GM21786 (cell line): Measurements from ENCODE around the gene TRMT5.

Experiments used
- ATAC-seq: cut with Tn5 transposase; IDR thresholded peaks from one replicate; pipeline ENCODE4 v1.9.1; 2021; ENCODE audit not compliant: unreplicated experiment

TRMT5 gene

GRCh38 chr14:60965402-60965801 is 15.5 kb downstream of the TRMT5 start:
- ATAC-seq = no peak

DNA sequence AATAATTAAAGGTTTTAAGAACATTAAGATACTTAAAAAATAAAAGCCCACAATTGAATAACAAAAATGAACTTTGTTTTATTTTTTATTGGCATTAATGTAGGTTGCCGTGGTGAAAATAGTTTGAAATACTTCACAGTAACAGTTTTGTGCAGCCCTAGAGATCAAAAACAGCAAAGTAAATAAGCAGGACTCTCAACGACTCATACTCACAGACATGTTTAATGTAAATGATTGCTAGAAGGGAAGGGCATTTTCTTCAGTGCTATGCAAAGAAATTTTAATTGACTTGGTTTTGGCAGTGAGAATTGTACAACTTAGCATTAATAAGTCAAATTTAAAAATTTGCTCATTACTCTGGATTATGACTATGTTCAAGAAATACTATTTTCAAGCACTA is 16.0 kb downstream of the TRMT5 start:
- ATAC-seq = no peak

DNA sequence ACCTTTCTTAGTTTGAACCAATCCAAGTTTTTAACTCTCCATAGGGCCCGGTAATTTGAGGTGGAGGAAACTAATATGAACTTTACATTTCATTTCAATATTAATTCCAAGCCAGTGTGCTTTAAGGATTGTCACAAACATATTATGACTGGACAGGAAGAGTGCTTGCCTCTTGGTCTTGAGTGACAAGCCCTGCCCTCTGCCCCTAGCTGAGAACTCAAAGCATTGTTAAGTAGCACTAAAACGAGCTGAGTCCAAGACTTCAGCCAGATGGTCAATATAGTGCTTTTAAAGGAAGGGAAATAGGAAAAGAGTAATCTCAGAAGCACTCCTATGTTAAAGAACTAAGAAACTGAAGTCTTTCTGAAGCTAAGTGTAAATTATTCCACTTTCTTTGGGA is 17.1 kb downstream of the TRMT5 start:
- no peak for ATAC-seq

DNA sequence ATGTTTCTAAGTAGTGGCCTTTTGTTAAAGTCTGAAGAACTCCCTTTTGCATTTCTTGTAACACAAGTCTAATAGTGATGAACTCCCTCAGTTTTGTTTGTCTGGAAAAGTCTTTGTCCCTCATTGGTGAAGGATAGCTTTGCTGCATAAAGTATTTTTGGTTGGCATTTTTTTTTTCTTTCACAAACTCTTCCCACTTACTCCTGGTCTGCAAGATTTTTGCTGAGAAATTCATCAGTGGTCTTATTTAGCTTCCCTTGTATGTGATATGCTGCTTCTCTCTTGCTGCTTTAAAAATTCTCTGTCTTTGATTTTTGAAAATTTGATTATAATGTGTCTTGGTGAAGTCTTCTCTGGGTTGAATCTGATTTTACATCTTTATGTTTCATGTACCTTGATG is 22.7 kb downstream of the TRMT5 start:
- ATAC-seq = no peak

- ATAC-seq = no peak
These were observed 24.2 kb downstream of the TRMT5 start for GRCh38 chr14:60956632-60957031.

GRCh38 chr14:60956202-60956601 is 24.7 kb downstream of the TRMT5 start:
- no peak for ATAC-seq

DNA sequence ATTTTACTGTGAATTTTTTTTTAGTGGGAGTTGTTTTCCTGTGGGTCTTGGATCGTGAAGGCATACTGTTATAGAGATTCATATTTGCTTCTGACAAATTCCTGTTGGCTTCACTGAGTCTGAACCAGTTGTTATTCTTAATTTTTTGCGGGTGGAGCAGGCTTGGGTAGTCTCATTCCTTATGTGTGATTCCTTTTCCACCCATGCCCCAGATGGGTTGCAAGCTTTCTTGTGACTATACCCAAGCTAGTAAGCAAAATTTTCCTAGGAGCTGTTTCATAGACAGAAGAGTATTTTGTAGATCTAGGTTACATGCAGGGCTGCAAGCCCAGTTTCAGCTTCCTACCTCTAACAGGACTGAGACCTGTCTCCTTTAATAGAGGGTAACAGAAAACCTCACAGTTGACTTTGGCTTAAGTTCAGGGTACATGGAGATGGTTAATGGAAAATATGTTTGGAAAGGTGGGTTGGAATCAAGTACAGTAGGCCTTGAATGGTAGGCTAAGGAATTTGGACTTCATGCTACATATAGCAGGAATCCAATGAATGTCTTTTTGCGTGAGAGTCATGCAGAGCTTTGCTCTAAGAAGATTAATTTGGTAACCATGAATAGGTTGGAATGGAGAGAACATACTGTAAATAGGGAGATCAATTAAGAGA is 29.0 kb downstream of the TRMT5 start:
- no peak for ATAC-seq

- ATAC-seq = no peak
These were observed 34.1 kb downstream of the TRMT5 start for GRCh38 chr14:60946773-60947172.

DNA sequence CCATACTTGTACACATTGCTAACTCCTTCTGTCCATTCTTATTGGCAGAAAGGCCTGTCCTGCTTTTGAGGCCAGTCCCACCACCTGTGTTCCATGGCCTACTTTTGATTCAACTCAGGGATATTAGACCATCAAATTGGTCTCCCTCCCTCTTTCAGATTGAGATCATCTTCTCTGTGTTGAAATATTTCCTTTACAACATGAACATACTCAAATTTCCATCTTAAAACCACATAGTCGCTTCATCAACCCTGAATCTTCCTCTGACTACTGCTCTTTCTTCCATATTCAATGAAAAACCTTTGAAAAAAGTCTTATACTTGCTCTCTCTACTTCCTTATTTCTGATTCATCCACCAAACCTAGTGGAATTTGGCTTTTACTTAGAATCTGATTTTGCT is 34.9 kb downstream of the TRMT5 start:
- no peak for ATAC-seq

- no peak for ATAC-seq
These were observed 36.7 kb downstream of the TRMT5 start for GRCh38 chr14:60944204-60944603.

DNA sequence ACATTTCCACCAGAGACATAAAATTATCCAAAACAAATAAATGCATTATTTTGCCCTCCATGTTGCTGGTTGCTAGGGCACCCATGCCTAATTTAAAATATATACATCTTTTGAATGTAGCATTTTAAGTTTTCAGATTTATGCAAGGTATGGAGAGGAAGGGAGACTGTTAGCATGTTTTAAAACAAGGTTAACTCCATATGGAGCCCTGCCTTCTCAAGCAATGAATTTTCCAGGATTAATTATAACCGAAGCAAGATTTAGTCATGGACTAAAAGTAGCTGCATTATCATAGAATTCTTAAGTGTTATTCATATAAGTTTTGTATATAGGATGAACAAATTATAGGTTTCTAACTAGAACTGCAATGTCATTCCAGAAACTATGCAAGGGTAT is 37.2 kb downstream of the TRMT5 start:
- ATAC-seq = no peak

DNA sequence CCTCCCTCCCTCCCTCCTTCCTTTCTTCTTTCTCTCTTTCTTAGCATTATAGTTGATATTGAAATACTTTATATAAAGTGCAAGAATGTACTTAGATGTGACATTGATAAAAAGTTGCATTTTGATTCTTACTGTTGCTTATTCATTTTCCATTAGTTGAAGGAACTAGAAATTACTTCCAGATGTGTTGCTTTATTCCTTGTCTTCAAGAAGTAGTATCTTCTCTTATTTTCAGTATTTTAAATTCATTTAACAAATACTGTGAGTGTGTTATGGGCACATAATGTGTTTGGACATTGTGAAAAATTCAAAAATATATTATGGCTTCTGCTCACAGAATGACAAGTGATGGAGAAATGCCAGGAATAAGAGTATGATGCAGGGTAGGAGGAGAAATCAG is 45.6 kb downstream of the TRMT5 start:
- no peak for ATAC-seq

DNA sequence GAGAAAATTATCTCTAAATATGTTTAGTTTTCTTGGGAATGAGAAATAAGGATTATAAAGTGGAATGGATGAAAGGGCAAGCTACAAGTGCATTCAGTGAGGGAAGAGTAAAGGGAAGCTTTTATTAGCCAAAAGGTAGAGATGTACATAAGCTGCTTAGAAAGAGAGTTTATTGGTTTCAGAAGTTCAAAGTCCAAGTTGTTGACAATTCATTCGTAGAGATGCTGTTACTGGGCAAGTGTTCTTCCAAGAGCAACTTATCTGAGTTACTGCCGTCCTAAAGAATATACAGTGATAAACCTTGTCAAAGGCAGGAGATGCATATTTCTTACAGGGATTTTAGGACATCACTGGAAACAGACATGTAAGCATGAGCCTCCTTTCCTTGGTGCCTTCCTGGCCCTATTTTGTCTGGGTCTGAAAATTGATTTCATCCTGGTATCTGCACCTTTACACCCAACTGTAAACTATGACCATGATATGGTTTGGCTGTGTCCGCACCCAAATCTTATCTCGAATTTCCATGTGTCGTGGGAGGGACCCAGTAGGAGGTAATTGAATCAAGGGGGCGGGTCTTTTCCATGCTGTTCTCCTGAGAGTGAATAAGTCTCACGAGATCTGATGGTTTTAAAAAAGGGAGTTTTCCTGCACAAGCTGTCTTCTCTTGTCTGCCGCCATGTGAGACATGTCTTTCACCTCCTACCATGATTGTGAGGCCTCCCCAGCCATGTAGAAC is 46.8 kb downstream of the TRMT5 start:
- ATAC-seq = no peak

DNA sequence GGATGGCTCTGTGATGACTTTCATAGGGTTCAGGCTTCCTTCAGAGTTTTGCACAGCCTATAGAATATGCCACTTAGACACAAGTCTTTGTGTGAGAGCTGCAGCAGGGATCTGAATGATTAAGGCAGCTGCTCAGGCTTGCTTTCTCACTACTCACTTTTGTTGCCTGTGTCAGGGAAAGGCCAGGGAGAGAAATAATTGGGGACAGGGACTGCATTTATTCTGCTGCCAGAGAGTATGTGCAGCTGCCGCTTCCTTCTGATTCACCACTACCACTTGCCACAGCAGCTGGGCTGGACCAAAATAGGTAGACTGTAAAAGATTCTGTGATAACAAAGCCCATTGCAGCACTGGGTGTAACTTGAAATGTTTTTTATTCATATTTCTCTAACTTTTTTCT is 49.7 kb downstream of the TRMT5 start:
- no peak for ATAC-seq

GRCh38 chr14:60926002-60926401 is 54.9 kb downstream of the TRMT5 start:
- ATAC-seq = peak; percentile 98

DNA sequence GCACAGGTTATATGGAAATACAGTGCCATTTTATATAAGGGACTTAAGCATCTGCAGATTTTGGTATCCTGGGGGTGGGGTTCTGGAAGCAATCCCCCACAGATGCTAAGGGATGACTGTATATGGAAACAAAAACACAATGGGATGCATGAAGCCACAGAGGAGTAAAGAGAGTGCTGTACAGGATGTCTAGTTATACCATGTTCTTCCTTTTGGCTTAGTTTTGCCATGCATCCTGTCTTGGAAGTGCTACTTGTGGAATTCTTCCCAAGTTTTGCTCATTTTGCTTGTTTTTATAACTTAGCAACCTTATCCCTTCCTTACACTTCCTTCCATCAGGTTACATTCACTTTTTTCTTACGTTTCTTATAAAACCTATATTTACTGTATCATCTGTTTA is 55.6 kb downstream of the TRMT5 start:
- ATAC-seq = no peak

GRCh38 chr14:60922050-60922449 is 58.8 kb downstream of the TRMT5 start:
- ATAC-seq = no peak
